Small intestine (tissue), 7 donors: ENCODE measurements around the gene FGA. TPM values are rescaled to one million over a fixed set of nuclear protein-coding genes. Genes with fewer than 3 reads are reported as not detected.

Source experiments
- DNase-seq, 2 donors: peaks; one replicate each; pipeline versions ENCODE4 v3.0.0 to v3.0.0-alpha.2; 2013
- FAIRE-seq: peaks from 2 replicates; lab custom pipeline; 2012; peaks lifted over from hg19 to GRCh38; lab: Jason Lieb, UNC
- H3K27ac ChIP-seq, 3 donors: one replicate each; pipeline ENCODE4 v1.5.1; 2013; ENCODE audit warnings: low read length in 2 of 3, mild to moderate bottlenecking in 2 of 3, control low read depth in 1 of 3, inconsistent platforms in 1 of 3, low read depth in 1 of 3, moderate library complexity in 1 of 3
- H3K27me3 ChIP-seq, 3 donors: one replicate each; pipeline ENCODE4 v1.6.1; 2013; ENCODE audit warnings: low read length in 3 of 3, inconsistent platforms in 1 of 3; ENCODE audit not compliant: control insufficient read depth in 3 of 3, insufficient read depth in 3 of 3
- H3K36me3 ChIP-seq, 3 donors: one replicate each; pipeline ENCODE4 v1.6.1; 2013; ENCODE audit warnings: low read length in 3 of 3, inconsistent platforms in 1 of 3, low read depth in 1 of 3, mild to moderate bottlenecking in 1 of 3, moderate library complexity in 1 of 3; ENCODE audit not compliant: control insufficient read depth in 3 of 3, insufficient read depth in 2 of 3
- H3K4me1 ChIP-seq, 3 donors: one replicate each; pipeline ENCODE4 v1.6.1; 2013; ENCODE audit warnings: low read length in 2 of 3, inconsistent platforms in 1 of 3, low read depth in 1 of 3, mild to moderate bottlenecking in 1 of 3, moderate library complexity in 1 of 3; ENCODE audit not compliant: control insufficient read depth in 3 of 3, insufficient read depth in 2 of 3
- H3K4me3 ChIP-seq, 3 donors: one replicate each; pipeline ENCODE4 v1.5.1; 2013; ENCODE audit warnings: low read length in 3 of 3, control low read depth in 1 of 3, inconsistent platforms in 1 of 3, low read depth in 1 of 3, mild to moderate bottlenecking in 1 of 3, moderate library complexity in 1 of 3
- H3K9me3 ChIP-seq, 2 donors: one replicate each; pipeline ENCODE4 v1.6.1; 2013; ENCODE audit warnings: low read depth in 1 of 2, low read length in 1 of 2; ENCODE audit not compliant: control insufficient read depth in 2 of 2, insufficient read depth in 1 of 2
- WGBS, 3 donors: extraction: QIAGEN DNeasy Blood & Tissue Kit; methylation state at CpG; one replicate each; pipeline ENCODE4 v1.1.7; 2013; 5-methylcytosine and 5-hydroxymethylcytosine counted together
- polyA plus RNA-seq, 4 donors: library from polyadenylated mRNA; stranded (reverse) in 3 of 4; unstranded in 1 of 4; fragments of 200-250 nt in 3 of 4; fragments of 120-200 nt in 1 of 4; gene quantifications; one replicate each; pipeline versions ENCODE4 v1.2.1 to v1.2.3, GENCODE V29; 2013
- donor health status: healthy with polysubstance abuse.
- donor health status: control.
- donor health status: control.
- donor health status: Bipolar disorder and iron deficiency.
- donor health status: healthy.

FGA gene
- polyA plus RNA-seq, 4 donors = 0.36 to 24.6 TPM; not detected in 2

DNA sequence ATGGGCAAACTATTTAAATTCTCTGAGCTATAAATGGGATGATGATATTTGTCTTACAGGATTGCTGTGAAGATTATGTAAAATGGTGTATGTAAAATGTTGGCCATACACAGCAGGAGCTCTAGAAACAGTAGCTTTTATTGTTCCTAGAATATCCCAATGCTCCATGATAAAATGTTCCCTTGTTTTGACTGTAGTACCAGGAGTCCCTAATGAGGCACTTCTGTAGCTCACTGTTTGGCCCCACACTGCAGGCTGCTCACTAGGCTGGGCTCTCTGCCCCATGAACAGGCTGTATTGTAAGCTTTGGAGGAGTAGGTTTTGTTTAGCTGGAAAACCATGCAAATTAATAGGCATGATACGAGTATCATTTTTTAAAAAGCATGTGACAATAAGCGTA lies 3.3 kb upstream of the FGA start:
- peaks cover 0 to 3% of the 10 kb centered on the region in 2 donors for H3K9me3 ChIP-seq
- no peak for FAIRE-seq
- peaks cover 0 to 33% (median 2%) of the 10 kb centered on the region in 3 donors for H3K4me1 ChIP-seq
- no peaks in the 10 kb centered on the region for H3K36me3 ChIP-seq
- H3K27ac ChIP-seq = no peak overlapping the region
- peaks cover 0 to 5% (median 0%) of the 10 kb centered on the region in 3 donors for H3K27me3 ChIP-seq
- no peak for DNase-seq
- 47 to 91% (median 49%) methylated on average over 2 of the region's 2 CpGs for WGBS, 3 donors
- no peak overlapping the region for H3K4me3 ChIP-seq

DNA sequence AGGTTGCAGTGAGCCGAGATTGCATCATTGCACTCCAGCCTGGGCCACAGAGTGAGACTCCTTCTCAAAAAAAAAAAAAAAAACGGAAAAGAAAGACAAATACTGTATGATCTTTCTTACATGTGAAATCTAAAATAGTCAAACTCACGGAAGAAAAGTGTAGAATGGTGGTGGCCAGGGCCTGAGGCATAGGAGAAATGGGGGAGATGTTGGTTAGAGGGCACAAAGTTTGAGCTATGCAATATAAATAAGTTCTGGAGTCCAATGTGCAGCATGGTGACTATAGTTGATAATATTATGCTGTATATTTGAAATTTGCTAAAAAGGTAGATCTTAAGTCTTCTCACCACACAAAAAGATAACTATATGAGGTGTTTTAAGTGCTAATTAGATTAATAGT lies 1.3 kb upstream of the FGA start:
- DNase-seq = peak in 1 of 2 donors; percentile 60
- Histone ChIP-seq H3K36me3 (no peaks in the 10 kb centered on the region), H3K27ac (peak overlapping the region in 1 of 3 donors; percentile 81), H3K9me3 (peaks cover 0 to 3% of the 10 kb centered on the region in 2 donors), H3K4me3 (no peak overlapping the region), H3K4me1 (peaks cover 0 to 31% (median 2%) of the 10 kb centered on the region in 3 donors), H3K27me3 (peaks cover 0 to 5% (median 0%) of the 10 kb centered on the region in 3 donors)
- FAIRE-seq = no peak
- 78 to 84% (median 79%) methylated on average over 3 of the region's 3 CpGs for WGBS, 3 donors

DNA sequence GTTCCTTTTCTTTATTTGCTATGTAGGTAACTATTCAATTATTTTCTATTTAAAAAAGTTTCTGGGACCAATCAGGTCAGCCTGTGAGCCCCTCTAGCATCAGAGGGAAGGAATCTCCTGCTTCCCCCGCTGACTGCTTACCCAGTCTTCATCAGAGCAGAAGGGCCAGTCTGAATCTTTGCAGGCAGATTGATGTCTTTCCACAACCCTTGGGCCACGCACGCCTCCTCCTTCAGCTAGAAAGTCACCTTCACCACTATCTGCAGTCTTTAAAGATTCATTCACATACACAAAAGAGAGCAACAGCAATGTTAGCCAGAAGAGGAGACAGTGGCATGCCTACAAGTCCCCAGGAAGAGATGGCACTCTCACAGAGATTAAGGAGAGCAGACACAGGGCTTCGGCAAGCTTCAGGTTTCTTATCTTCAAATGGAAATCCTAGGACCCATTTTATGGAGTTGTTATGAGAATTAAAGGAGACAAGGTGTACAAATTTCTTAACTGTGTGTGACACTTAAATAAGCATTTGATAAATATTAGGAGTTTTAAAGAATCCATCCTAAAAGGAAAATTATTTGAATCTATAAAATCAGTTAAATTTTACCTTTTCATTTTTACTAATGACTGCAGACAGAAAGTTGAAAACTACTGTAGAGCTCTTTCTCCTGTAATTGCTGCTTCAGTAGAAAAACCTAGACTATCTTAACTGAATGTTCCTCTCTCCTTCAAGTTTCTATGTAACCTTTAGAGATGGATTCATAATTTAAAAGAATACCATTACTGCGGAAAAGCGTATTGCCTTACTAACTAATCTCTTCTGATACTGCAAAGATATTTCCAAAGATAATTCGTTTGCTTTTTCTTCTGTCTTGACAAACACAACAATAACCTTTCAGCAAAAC lies 995 bp downstream of the FGA start:
- DNase-seq = no peak
- Histone ChIP-seq H3K4me1 (peaks cover 0 to 31% (median 2%) of the 10 kb centered on the region in 3 donors), H3K4me3 (peak overlapping the region in 1 of 3 donors; percentile 29), H3K27me3 (peaks cover 0 to 7% (median 0%) of the 10 kb centered on the region in 3 donors), H3K36me3 (peaks cover 0 to 10% (median 0%) of the 10 kb centered on the region in 3 donors), H3K27ac (peak overlapping the region in 1 of 3 donors; percentile 81), H3K9me3 (peaks cover 0 to 20% of the 10 kb centered on the region in 2 donors)
- WGBS, 3 donors = 74 to 79% (median 78%) methylated on average over 7 of the region's 7 CpGs
- FAIRE-seq = no peak

DNA sequence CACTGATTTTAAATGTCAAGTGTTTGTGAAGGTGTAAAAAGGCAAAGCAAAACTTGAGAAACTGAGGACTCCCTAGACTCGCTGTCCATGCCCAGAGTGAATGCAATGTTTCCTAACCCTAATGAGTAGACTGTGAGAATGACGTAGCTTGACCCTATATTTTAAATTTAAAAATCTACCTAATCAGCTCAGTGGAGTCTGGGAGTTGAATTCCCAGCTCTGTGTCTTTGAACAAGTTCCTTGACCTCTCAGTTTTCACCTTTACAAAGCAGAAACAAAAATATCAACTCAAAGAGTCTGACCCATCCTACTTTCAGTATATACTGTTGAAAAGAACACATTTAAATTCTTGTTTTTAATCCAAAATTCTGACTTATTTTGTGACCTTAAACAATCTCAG lies 2.3 kb downstream of the FGA start:
- no peak for DNase-seq
- H3K27me3 ChIP-seq = peaks cover 0 to 7% (median 0%) of the 10 kb centered on the region in 3 donors
- H3K9me3 ChIP-seq = peaks cover 0 to 20% of the 10 kb centered on the region in 2 donors
- WGBS, 3 donors = 77 to 86% (median 85%) methylated on average over 2 of the region's 2 CpGs
- no peak overlapping the region for H3K27ac ChIP-seq
- FAIRE-seq = no peak
- H3K36me3 ChIP-seq = peaks cover 0 to 10% (median 0%) of the 10 kb centered on the region in 3 donors
- no peak overlapping the region for H3K4me3 ChIP-seq
- H3K4me1 ChIP-seq = peaks cover 0 to 31% (median 2%) of the 10 kb centered on the region in 3 donors

DNA sequence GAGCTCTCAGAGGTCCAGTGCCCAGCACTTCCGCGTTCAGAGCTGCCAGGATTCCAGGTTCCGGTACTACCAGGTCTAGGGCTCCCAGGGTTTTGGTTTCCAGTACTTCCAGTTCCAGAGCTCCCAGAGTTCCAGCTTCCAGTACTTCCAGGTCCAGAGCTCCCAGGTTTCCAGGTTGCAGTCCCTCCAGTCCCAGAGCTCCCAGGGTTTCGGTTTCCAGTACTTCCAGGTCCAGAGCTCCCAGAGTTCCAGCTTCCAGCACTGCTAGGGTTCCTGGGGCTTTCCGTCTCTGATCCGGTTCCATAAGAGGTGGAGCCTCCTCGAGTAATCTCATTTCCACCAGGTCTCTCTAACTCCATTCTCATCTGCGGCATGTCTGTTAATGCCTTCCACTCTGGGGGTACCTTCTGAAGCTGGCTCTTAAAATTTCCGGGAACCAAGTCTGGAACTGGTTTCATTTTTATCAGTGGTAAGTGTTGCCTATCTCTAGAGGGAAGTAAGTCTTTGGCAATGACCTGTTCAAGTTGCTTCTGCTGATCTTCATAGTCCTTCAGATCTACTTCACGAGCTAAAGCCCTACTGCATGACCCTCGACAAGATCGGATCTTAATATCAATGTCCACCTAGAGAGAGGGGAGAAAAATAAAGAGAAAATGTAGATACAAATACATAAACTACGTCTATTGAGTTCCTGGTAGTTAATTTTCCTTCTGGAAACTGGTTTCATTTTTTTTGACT lies 4.1 kb downstream of the FGA start:
- WGBS, 3 donors = 85 to 90% (median 88%) methylated on average over 13 of the region's 13 CpGs
- peaks cover 0 to 18% of the 10 kb centered on the region in 2 donors for H3K9me3 ChIP-seq
- no peak for DNase-seq
- H3K36me3 ChIP-seq = peaks cover 0 to 10% (median 0%) of the 10 kb centered on the region in 3 donors
- peaks cover 0 to 7% (median 0%) of the 10 kb centered on the region in 3 donors for H3K27me3 ChIP-seq
- no peak for FAIRE-seq
- H3K27ac ChIP-seq = no peak overlapping the region
- H3K4me3 ChIP-seq = no peak overlapping the region
- peaks cover 0 to 14% (median 2%) of the 10 kb centered on the region in 3 donors for H3K4me1 ChIP-seq

DNA sequence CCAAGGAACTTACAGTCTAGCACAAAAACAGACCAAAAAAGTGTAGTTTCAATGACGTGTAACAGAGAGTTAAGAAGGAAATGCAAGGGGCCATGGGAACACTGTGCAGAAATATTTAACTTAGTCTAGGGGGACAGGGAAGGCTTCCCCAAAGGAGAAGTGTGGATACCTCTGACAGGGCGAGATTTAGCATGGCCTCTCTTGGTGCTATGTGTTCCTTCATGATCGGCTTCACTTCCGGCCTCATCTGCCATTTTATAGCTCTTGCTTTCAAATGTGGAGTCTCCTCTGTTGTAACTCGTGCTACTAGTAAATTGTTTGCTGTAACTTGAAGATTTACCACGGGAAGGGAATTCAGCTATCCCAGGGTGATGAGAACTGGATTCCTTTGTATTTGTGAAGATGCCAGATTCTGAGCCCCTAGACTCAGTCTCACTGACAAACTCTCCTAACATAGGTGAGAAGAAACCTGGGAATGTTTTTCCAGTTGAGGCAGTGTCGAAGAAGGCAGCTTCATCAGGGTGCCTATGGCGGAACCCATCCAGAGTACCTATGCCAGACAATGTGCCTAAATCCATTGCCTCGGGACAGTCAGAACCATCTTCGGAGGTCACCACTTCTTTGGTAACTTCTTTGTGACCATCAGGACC lies 5.0 kb downstream of the FGA start:
- peaks cover 0 to 6% (median 0%) of the 10 kb centered on the region in 3 donors for H3K4me1 ChIP-seq
- 87 to 96% (median 88%) methylated on average over 10 of the region's 10 CpGs for WGBS, 3 donors
- DNase-seq = no peak
- peaks cover 0 to 10% (median 0%) of the 10 kb centered on the region in 3 donors for H3K36me3 ChIP-seq
- FAIRE-seq = no peak
- no peak overlapping the region for H3K4me3 ChIP-seq
- no peak overlapping the region for H3K27ac ChIP-seq
- H3K27me3 ChIP-seq = peaks cover 0 to 5% (median 0%) of the 10 kb centered on the region in 3 donors
- peaks cover 0 to 18% of the 10 kb centered on the region in 2 donors for H3K9me3 ChIP-seq

DNA sequence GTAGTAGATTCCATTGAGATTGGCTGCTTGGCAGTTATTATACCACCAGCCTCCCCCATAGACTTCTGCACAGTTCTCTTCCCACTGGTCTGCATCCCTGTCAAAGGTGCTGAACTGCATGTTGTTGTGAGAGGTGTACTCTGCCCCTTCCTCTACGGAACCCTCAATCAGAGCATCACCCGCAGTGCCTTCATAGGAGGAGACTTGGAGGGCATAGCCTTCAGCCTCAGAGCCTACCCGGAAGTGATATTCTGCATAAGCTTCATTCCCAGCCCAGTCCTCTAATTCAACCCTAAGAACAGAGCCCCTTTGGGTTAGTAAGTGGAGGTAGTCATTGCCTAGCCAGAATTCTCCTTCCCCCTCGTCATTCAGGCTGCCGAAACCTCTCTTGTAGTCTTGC lies 6.3 kb downstream of the FGA start:
- FAIRE-seq (no peak), DNase-seq (no peak)
- WGBS, 3 donors = 81 to 87% (median 83%) methylated on average over 5 of the region's 5 CpGs
- Histone ChIP-seq H3K4me1 (peaks cover 0 to 2% (median 0%) of the 10 kb centered on the region in 3 donors), H3K27ac (no peak overlapping the region), H3K9me3 (peaks cover 0 to 18% of the 10 kb centered on the region in 2 donors), H3K36me3 (peaks cover 0 to 10% (median 0%) of the 10 kb centered on the region in 3 donors), H3K4me3 (no peak overlapping the region), H3K27me3 (peaks cover 0 to 3% (median 0%) of the 10 kb centered on the region in 3 donors)
